Activated CD4-positive, alpha-beta T cell treated with anti-CD3 and anti-CD28 coated beads for 4 hours (primary cell): ENCODE data around the gene TUBB1.

ENCODE experiments used
- DNase-seq, 2 donors: peaks; one replicate each; pipeline ENCODE4 v3.0.0-alpha.2; 2020

The TUBB1 gene

GRCh38 chr20:59044796-59045195 lies 25.6 kb downstream of the TUBB1 start:
- no peak for DNase-seq

DNA sequence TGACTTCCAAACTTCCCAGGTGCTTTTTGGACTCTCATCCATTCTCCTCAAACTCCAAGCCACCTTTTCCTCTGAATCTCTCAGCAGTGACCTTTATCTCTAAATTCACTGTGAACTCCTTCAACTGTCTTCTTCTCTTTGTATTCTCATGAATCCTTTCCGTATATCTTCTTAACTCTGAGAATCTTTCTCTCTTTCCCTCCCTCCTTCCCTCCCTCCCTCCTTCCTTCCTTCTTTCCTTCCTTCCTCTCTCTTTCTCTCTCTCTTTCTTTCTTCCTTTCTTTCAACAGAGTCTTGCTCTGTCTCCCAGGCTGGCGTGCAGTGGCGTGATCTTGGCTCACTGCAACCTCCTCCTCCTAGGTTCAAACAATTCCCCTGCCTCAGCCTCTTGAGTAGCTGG lies 27.6 kb downstream of the TUBB1 start:
- no peak for DNase-seq

- DNase-seq = no peak
Observed at GRCh38 chr20:59047938-59048680, 28.9 kb downstream of the TUBB1 start.

- DNase-seq = no peak
Observed at GRCh38 chr20:59048681-59049030, 29.4 kb downstream of the TUBB1 start.

DNA sequence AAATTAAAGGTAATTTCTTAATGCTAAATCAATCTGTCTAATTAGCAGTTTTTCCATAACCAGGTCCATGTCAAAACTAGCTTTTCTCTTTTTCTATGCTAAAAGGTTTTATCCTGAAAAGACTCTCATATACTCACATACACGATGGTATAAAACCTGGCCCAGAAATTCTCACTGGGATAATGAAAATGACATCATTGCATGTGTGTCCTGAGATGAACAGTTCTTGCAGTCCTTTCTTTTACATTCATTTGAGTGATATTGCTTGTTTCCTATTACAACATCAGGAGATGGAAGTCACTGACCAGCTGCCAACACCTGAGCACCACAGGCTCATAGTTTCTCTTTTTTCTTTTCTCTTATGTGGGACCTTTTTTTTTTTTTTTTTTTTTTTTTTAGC lies 31.2 kb downstream of the TUBB1 start:
- no peak for DNase-seq

DNA sequence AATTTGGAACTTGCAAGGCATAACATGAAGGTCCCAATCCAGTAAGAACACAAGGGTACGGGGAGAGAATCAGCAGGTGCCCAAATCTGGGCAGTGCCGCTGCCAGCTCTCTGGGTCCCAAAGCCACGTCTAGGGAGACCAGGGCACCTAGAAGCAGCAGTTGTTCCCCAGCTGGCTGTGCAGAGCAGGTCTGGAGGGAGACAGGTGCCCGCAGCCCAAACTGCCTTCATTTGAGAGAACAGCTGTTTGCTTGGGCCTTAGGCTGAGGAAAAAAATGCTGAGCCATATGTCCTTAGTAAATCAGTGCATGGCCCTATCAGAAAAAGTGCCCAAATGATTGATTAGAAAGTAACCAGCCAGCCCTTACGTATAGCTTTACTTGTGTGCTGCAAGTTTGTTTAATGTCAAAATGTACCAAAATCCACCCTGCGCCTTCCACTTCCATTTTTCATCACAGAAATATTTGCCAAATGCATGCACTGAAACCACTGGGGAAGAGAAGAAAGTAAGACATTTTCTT lies 32.5 kb downstream of the TUBB1 start:
- no peak for DNase-seq

DNA sequence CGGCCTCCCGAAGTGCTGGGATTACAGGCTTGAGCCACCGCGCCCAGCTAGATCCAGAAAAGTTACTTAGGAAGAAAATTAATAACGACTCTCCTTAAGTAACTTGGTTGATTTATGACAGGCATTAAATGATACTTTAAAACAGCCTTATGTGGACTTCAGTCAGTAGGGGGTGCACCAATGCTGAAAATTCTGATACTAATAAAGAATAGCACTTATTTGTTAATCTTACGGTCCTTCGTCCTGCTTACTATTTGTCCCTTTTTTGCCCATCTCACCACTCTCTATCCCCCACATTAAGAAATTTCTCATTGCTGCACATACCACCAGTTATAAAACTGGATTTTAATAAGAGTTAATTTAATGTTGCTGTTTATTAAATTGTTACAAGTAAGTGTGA lies 36.1 kb downstream of the TUBB1 start:
- DNase-seq = peak in 1 of 2 donors; percentile 30

GRCh38 chr20:59062081-59062480 lies 42.9 kb downstream of the TUBB1 start:
- no peak for DNase-seq

GRCh38 chr20:59063358-59064213 lies 44.4 kb downstream of the TUBB1 start:
- DNase-seq = no peak

DNA sequence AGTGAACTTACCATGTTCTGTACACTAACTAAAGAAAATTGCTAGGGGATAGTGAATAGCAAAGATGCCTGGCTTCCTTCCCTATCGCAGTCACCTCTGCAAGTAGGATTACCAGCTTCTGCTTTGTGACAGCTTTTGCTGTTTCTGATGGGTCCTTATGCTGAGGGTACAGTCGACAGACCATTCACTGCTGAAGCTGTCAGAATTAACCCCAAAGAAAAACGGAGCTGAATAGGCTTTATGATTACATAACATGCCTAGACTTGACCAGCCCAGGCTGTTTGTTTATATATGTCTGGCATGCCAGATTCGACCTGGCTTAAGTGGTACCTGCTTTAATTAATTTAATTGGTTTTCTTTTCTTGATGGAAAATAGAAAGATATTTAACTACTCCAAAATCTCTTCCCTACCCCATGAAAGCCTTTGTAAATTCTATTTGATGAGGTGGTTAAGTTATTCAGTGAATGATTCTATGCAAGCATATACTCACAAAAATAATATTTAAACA lies 45.0 kb downstream of the TUBB1 start:
- no peak for DNase-seq

DNA sequence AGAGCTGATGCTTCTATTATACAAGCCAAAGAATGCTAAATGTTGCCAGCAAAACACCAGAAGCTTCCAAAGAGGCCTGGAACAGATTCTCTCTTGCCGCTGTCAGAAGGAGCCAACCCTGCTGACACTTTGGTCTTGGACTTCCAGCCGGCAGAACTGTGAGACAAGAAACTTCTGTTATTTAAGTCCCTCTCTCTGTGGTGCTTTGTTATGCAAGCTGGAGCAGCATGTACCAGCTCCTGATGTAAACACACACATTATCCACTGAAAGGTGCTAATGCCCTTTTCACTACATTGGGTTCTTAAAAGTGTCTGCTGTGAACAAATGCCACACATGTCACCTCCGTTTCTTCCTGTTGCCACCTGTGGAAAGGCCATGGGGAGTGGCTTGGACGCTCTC lies 49.3 kb downstream of the TUBB1 start:
- no peak for DNase-seq

- DNase-seq = no peak
Observed at GRCh38 chr20:59069026-59069425, 49.8 kb downstream of the TUBB1 start.

GRCh38 chr20:59071216-59071615 lies 52.0 kb downstream of the TUBB1 start:
- DNase-seq = no peak

- no peak for DNase-seq
Observed at GRCh38 chr20:59073582-59073981, 54.4 kb downstream of the TUBB1 start.

DNA sequence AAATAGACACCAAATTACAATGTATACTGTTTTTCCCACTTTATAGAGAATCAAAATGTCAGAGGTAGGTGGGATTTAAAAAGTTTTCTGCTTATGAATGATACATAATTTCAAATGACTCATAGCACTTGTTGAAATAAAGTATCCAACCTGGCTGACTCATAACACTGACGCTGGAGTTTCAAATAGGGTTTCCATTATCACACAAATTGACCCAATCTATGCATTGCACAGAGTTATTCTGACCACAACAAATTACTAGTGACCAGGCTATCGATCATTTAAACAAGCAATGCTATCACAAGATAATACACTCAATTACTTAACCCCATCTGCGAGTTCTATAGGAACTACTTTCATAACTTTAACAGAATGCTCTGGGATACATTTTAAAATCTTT lies 55.2 kb downstream of the TUBB1 start:
- DNase-seq = no peak

- DNase-seq = no peak
Observed at GRCh38 chr20:59075934-59076508, 56.8 kb downstream of the TUBB1 start.
